Panc1 (cell line): Measurements from ENCODE around the gene CABLES2. TPM values are rescaled to one million over a fixed set of nuclear protein-coding genes. Genes with fewer than 3 reads are reported as not detected.

Experiments
- ATAC-seq: fragments of 200-7000 bp; cut with Tn5 transposase; 2 replicates; pipeline ENCODE4 v1.9.1; 2020; ENCODE audit warnings: mild to moderate bottlenecking, moderate library complexity
- BruUV-seq: library from RNA; stranded (reverse); fragments of 400-500 nt; replicated peaks from 2 replicates; lab custom pipeline; 2021; lab: Mats Ljungman, UMichigan
- CTCF ChIA-PET: fragments of 300-600 bp; sonication (Branson Sonifier 250); formaldehyde crosslinking; loops from one replicate; lab custom pipeline; 2022; ENCODE audit warnings: antibody characterized with exemption; lab: Charles Lee
- POLR2A ChIA-PET: fragments of 300-600 bp; sonication (Branson Sonifier 250); formaldehyde crosslinking; loops from one replicate; lab custom pipeline; 2022; ENCODE audit warnings: antibody characterized with exemption; lab: Charles Lee
- DNase-seq: peaks from one replicate; pipeline ENCODE4 v3.0.0-alpha.2; 2010; ENCODE audit warnings: low read depth, low spot score
- H3K27ac ChIP-seq: 2 replicates; pipeline ENCODE4 v1.5.1; 2011; ENCODE audit warnings: mild to moderate bottlenecking, low read length, inconsistent platforms
- H3K27me3 ChIP-seq: fragments of 200-500 bp; sonication (Bioruptor generic); 2 replicates; pipeline ENCODE4 v1.6.0; 2014; ENCODE audit warnings: low read length, inconsistent platforms; ENCODE audit not compliant: control insufficient read depth, insufficient read depth
- H3K36me3 ChIP-seq: fragments of 200-500 bp; sonication (Bioruptor generic); 2 replicates; pipeline ENCODE4 v1.5.1; 2014; ENCODE audit warnings: inconsistent platforms, mild to moderate bottlenecking, low read length, moderate library complexity; ENCODE audit not compliant: control insufficient read depth, insufficient read depth
- H3K4me1 ChIP-seq: 2 replicates; pipeline ENCODE4 v1.5.1; 2011; ENCODE audit warnings: inconsistent platforms, mild to moderate bottlenecking, low read length, moderate library complexity; ENCODE audit not compliant: control insufficient read depth, insufficient read depth
- H3K4me3 ChIP-seq, 2 experiments: 2 replicates each; pipeline ENCODE4 v1.5.1; 2011 to 2012; ENCODE audit warnings: low read depth in 2 of 2, low read length in 2 of 2, mild to moderate bottlenecking in 2 of 2, inconsistent platforms in 1 of 2, moderate library complexity in 1 of 2
- H3K9me3 ChIP-seq: fragments of 200-500 bp; sonication (Bioruptor generic); 2 replicates; pipeline ENCODE4 v1.5.1; 2014; ENCODE audit warnings: low read depth, mild to moderate bottlenecking, inconsistent platforms, low read length, moderate library complexity; ENCODE audit not compliant: control insufficient read depth, insufficient read depth
- POLR2AphosphoS5 ChIP-seq: IDR thresholded peaks from 2 replicates; pipeline ENCODE4 v1.6.1; 2012; ENCODE audit warnings: mild to moderate bottlenecking, low read depth, low read length, moderate library complexity
- SIN3A ChIP-seq: IDR thresholded peaks from 2 replicates; pipeline ENCODE4 v1.6.1; 2012; ENCODE audit warnings: low read depth, mild to moderate bottlenecking, low read length, moderate library complexity, borderline replicate concordance; ENCODE audit not compliant: insufficient read depth
- TCF7L2 ChIP-seq: IDR thresholded peaks from 2 replicates; pipeline ENCODE4 v1.6.1; 2011; ENCODE audit warnings: mild to moderate bottlenecking, low read depth, low read length, inconsistent platforms
- in situ Hi-C: cut with HindIII; loops from 2 replicates; pipeline ENCODE4 v1.10.0; 2016; ENCODE audit warnings: low sequenced_read_pairs, low pct_unique_long_range_greater_than_20kb
- intact Hi-C: fragments of 100-400 bp; cut with micrococcal nuclease; formaldehyde crosslinking; loops from one replicate; pipeline ENCODE4 v1.10.0; 2022; ENCODE audit not compliant: unreplicated experiment
- total RNA-seq: library from RNA; stranded (reverse); gene quantifications from one replicate; pipeline ENCODE4 v1.2.1, GENCODE V29; 2021; ENCODE audit not compliant: unreplicated experiment
- TF ChIP-seq, protein P1 (sequence below), 2 experiments: IDR thresholded peaks; 2 replicates each; pipeline ENCODE4 v1.6.1; 2011 to 2012; ENCODE audit warnings: low read depth in 2 of 2, control low read depth in 1 of 2, low read length in 1 of 2, mild to moderate bottlenecking in 1 of 2, moderate library complexity in 1 of 2; ENCODE audit not compliant: insufficient read depth in 1 of 2
- TF ChIP-seq, protein P2 (sequence below): fragments of 450-650 bp; IDR thresholded peaks from 2 replicates; pipeline ENCODE4 v1.5.1; 2017; ENCODE audit warnings: mild to moderate bottlenecking

Gene CABLES2
- total RNA-seq, 1 experiment from 2014 or later, result 9.8 TPM

DNA sequence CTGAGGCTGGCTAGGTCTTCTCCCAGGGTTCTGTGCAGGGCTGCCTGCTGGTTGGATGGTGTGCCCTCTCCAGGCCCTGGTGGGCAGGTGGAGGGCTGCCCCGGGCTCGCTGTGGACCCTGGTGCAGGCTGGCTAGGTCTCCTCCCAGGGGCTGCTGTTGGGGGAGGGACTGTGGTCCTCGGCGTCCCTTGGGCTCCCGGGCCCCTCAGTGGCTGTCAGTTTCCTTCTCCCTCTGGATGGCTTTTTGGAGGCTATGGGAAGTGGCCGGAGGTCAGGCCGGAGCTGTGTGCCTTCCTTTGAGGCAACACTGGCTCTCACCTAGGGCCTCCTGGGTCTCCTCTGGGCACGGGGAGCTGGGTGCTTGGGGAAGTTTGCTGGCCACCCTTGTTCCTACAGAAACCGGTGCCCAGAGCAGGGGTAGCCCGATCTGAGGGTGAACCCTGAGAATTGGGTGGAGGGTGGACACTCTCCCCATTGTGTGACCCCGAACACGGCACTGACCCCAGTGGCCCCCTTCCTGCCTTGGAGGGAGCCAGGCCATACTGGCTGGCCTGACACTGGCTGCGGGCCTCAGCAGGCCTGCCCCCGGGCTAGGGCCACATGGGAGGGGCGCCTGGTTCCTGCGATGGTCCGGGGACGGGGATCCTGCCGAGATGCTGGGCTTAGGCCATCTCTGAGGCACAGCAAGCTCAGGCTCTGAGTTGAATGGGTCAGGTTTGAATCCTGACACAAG lies 3.8 kb upstream of the CABLES2 start:
- no peak for ATAC-seq
- in situ Hi-C loops, result no loop called here
- POLR2A ChIA-PET, result no interaction called here

DNA sequence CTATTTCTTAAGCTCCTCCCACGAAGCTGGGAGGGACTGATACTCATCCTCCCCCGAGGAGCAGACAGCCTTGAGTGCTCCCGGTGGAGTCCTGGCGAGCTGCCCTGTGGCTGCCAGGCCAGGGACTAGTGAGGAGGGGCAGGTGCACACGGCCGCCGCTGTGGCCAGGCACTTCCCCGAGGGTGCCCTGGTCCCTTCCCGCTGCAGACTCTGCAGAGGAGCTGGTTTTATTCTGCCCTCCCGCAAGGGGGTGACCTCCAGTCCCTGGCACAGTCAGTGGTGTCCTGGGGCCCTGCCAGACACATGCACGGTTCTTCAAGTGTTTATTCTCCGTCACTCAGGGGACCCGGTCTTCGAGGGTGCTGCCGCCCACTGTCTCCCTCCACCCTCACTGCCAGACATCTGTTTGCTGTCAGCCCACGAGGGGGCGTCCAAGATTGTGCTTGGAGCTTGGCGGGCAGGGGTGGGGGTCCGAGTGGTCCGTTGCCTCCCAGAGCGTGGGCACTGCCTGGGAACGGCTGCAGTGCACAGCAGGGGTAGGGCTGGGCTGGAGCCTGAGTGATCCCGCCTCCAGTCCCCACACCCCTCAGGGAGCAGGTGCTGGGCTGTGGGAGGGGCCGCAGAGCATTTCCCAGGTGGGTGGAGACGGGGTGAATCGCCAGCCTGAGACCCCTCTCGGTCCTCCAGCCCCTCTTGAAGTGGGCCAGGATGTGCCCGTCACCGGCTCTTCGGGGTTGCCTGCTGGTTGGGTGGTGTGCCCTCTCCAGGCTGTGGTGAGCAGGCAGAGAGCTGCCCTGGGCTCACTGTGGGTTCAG lies 3.1 kb upstream of the CABLES2 start:
- in situ Hi-C loops (no loop called here), intact Hi-C loops (no loop called here)
- POLR2A ChIA-PET, result no interaction called here
- peak overlapping the region in 1 of 2 experiments; percentile 9; a peak in 1 of 4 replicates for H3K4me3 ChIP-seq
- BruUV-seq, result no TSS peak
- DNase-seq (no peak), ATAC-seq (peak; percentile 45)
- peaks cover 26% of the 10 kb centered on the region for H3K4me1 ChIP-seq
- H3K36me3 ChIP-seq, result no peaks in the 10 kb centered on the region
- no peak overlapping the region for H3K27ac ChIP-seq
- no peaks in the 10 kb centered on the region for H3K9me3 ChIP-seq
- CTCF ChIA-PET, result interaction anchor here (0.6 to 1.3 kb wide), 6 partner anchors 9 to 435 kb away, joined by 3 to 4 read pairs (median 3); no protein-coding TSS in a partner anchor
- TF ChIP-seq SIN3A (no peak), POLR2AphosphoS5 (no peak), TCF7L2 (no peak)
- TF ChIP-seq, protein P1, sequence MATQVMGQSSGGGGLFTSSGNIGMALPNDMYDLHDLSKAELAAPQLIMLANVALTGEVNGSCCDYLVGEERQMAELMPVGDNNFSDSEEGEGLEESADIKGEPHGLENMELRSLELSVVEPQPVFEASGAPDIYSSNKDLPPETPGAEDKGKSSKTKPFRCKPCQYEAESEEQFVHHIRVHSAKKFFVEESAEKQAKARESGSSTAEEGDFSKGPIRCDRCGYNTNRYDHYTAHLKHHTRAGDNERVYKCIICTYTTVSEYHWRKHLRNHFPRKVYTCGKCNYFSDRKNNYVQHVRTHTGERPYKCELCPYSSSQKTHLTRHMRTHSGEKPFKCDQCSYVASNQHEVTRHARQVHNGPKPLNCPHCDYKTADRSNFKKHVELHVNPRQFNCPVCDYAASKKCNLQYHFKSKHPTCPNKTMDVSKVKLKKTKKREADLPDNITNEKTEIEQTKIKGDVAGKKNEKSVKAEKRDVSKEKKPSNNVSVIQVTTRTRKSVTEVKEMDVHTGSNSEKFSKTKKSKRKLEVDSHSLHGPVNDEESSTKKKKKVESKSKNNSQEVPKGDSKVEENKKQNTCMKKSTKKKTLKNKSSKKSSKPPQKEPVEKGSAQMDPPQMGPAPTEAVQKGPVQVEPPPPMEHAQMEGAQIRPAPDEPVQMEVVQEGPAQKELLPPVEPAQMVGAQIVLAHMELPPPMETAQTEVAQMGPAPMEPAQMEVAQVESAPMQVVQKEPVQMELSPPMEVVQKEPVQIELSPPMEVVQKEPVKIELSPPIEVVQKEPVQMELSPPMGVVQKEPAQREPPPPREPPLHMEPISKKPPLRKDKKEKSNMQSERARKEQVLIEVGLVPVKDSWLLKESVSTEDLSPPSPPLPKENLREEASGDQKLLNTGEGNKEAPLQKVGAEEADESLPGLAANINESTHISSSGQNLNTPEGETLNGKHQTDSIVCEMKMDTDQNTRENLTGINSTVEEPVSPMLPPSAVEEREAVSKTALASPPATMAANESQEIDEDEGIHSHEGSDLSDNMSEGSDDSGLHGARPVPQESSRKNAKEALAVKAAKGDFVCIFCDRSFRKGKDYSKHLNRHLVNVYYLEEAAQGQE (IDR thresholded peaks at IDR 0.05; ENCODE audit: insufficient read depth in 1 of 2, low read depth in 2 of 2, low read length in 1 of 2), result no peak
- TF ChIP-seq, protein P2, sequence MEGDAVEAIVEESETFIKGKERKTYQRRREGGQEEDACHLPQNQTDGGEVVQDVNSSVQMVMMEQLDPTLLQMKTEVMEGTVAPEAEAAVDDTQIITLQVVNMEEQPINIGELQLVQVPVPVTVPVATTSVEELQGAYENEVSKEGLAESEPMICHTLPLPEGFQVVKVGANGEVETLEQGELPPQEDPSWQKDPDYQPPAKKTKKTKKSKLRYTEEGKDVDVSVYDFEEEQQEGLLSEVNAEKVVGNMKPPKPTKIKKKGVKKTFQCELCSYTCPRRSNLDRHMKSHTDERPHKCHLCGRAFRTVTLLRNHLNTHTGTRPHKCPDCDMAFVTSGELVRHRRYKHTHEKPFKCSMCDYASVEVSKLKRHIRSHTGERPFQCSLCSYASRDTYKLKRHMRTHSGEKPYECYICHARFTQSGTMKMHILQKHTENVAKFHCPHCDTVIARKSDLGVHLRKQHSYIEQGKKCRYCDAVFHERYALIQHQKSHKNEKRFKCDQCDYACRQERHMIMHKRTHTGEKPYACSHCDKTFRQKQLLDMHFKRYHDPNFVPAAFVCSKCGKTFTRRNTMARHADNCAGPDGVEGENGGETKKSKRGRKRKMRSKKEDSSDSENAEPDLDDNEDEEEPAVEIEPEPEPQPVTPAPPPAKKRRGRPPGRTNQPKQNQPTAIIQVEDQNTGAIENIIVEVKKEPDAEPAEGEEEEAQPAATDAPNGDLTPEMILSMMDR, result peak; percentile 90
- no peaks in the 10 kb centered on the region for H3K27me3 ChIP-seq

More for the DNA sequence above, 3.8 kb upstream of the CABLES2 start:
- H3K9me3 ChIP-seq, result no peaks in the 10 kb centered on the region
- no TSS peak for BruUV-seq
- H3K4me1 ChIP-seq, result peaks cover 20% of the 10 kb centered on the region
- H3K36me3 ChIP-seq, result no peaks in the 10 kb centered on the region
- DNase-seq, result no peak
- CTCF ChIA-PET, result interaction anchor here (0.9 to 1.2 kb wide), 2 partner anchors 40 to 397 kb away, joined by 3 to 4 read pairs; no protein-coding TSS in a partner anchor
- TF ChIP-seq, protein P2, result no peak
- TF ChIP-seq, protein P1 (IDR thresholded peaks at IDR 0.05; ENCODE audit: insufficient read depth in 1 of 2, low read depth in 2 of 2, low read length in 1 of 2), result no peak
- TF ChIP-seq SIN3A (no peak), TCF7L2 (no peak), POLR2AphosphoS5 (no peak)
- no peaks in the 10 kb centered on the region for H3K27me3 ChIP-seq
- intact Hi-C loops, result no loop called here
- no peak overlapping the region for H3K4me3 ChIP-seq
- H3K27ac ChIP-seq, result no peak overlapping the region
